ENCODE data around the gene STX2.
A peak's percentile ranks its signal among the peaks of the same experiment; 100 is the strongest.
"Not testable (repeated sequence)": the region's sequence is repeated elsewhere in the genome, so short reads cannot be mapped to it uniquely, and the experiment has no call there.

STX2 gene

DNA sequence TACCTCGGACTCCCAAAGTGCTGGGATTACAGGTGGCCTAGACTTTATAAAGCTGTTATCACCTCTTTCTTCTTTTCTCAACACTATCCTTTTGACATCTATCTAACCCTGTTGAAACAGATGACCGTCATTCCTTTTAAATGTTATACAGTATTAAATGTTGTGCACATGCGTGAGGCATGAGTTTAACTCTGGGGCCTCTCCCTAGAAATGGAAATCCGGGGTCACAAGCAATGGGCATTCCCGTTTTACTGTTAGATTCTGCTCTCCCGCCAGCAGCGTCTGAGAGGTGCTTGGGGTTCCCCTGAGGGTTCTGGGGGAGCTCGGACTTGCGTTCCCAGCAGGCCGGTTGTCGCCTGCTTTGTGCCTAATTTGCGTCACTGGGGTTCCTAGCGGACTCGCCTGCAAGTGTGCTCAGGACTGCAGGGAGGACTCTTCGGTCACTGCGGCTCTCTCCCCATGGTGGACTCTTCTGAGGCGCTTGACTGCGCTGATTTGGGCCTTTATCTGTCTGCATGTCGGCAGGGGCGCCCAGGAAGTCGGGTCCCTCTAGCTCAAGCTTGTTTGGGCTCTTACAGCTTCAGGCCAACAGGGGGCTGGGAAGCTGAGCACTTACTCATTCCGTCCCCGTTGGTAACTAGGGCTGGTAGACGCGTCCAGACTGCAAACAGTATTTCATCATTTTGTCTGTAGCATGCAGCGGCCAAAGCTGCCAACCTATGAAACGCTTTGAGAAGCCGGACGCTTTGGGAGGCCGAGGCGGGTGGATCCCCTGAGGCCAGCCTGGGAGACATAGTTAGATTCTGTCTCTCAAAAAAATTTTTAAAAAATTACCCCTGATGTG lies 31.6 kb upstream of the STX2 start:
- H3K4me3 ChIP-seq (ENCODE audit: insufficient read depth, low read depth, low read length, poor library complexity, severe bottlenecking): no peak overlapping the region
- H3K4me1 ChIP-seq (ENCODE audit: control insufficient read depth, insufficient read depth, low read length, poor library complexity, severe bottlenecking): peaks cover 40% of the 10 kb centered on the region

DNA sequence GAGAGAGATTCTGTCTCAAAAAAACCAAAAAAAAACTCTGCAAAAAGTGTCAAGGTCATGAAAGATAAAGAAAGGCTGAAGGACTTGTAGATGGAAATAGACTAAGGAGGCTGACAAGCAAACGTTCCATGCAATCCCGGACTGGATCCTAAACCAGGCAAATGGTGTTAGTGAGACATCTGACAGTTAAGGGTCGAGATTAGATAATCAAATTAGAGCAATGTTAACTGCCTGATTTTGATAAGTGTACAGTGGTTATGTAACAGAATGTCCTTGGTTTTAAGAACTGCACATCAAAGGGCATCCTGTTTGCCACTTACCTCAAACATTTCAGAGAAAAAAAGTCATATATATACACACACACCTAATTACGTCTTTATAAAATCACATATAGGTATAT lies 29.4 kb upstream of the STX2 start:
- no peak overlapping the region for H3K4me3 ChIP-seq (ENCODE audit: insufficient read depth, low read depth, low read length, poor library complexity, severe bottlenecking)
- peak overlapping the region; percentile 51 for H3K27ac ChIP-seq (ENCODE audit: insufficient read depth, low read length, poor library complexity, severe bottlenecking)
- H3K27me3 ChIP-seq (replicated peaks; ENCODE audit: control insufficient read depth, insufficient read depth, low read length, poor library complexity, severe bottlenecking): no peaks in the 10 kb centered on the region
- no peaks in the 10 kb centered on the region for H3K9me3 ChIP-seq (ENCODE audit: control insufficient read depth, low read length)
- peaks cover 32% of the 10 kb centered on the region for H3K4me1 ChIP-seq (ENCODE audit: control insufficient read depth, insufficient read depth, low read length, poor library complexity, severe bottlenecking)
- no peaks in the 10 kb centered on the region for H3K36me3 ChIP-seq (ENCODE audit: control insufficient read depth, insufficient read depth, low read length)
- DNase-seq: no peak

More for the DNA sequence above, 31.6 kb upstream of the STX2 start:
- peaks cover 18% of the 10 kb centered on the region for H3K36me3 ChIP-seq (ENCODE audit: control insufficient read depth, insufficient read depth, low read length)
- no peaks in the 10 kb centered on the region for H3K27me3 ChIP-seq (replicated peaks; ENCODE audit: control insufficient read depth, insufficient read depth, low read length, poor library complexity, severe bottlenecking)
- H3K27ac ChIP-seq (ENCODE audit: insufficient read depth, low read length, poor library complexity, severe bottlenecking): peak overlapping the region; percentile 72
- peak; percentile 43 to 60 (median 44) for DNase-seq
- H3K9me3 ChIP-seq (ENCODE audit: control insufficient read depth, low read length): no peaks in the 10 kb centered on the region

DNA sequence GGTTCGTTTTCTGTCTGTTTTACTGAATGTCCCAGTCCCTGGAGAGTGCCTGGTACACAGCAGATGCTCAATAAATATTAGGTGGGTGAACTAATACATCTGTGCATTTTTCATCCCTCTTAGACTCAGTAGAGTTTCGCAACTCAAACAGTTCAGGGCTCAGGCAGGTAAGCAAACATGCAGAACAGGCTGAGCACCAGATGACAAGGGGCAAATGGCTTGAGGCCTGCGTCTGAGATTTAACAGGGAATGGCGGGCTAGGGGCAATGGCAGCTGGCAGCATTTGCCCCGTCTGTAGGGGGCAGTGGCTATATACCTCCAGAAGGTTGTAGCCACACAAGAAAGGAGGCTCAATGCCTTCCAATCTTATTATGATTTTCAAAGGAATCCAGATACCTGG lies 24.2 kb upstream of the STX2 start:
- no peak for DNase-seq
- H3K27me3 ChIP-seq (replicated peaks; ENCODE audit: control insufficient read depth, insufficient read depth, low read length, poor library complexity, severe bottlenecking): no peaks in the 10 kb centered on the region
- peaks cover 8% of the 10 kb centered on the region for H3K4me1 ChIP-seq (ENCODE audit: control insufficient read depth, insufficient read depth, low read length, poor library complexity, severe bottlenecking)
- H3K36me3 ChIP-seq (ENCODE audit: control insufficient read depth, insufficient read depth, low read length): no peaks in the 10 kb centered on the region
- no peak overlapping the region for H3K4me3 ChIP-seq (ENCODE audit: insufficient read depth, low read depth, low read length, poor library complexity, severe bottlenecking)
- H3K27ac ChIP-seq (ENCODE audit: insufficient read depth, low read length, poor library complexity, severe bottlenecking): no peak overlapping the region
- H3K9me3 ChIP-seq (ENCODE audit: control insufficient read depth, low read length): no peaks in the 10 kb centered on the region

DNA sequence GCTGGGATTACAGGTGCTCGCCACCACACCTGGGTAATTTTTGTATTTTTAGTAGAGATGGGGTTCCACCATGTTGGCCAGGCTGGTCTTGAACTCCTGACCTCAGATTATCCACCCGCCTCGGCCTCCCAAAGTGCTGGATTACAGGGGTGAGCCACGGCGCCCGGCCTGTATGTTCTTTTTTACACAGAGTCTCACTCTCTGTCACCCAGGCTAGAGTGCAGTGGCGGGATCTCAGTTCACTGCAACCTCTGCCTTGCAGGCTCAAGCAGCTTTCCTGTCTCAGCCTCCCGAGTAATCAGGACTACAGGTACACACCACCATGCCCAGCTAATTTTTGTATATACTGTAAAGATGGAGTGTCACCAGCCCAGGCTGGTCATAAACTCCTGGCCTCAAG lies 23.7 kb upstream of the STX2 start:
- not testable (repeated sequence) for H3K9me3 ChIP-seq (ENCODE audit: control insufficient read depth, low read length); H3K27ac ChIP-seq (ENCODE audit: insufficient read depth, low read length, poor library complexity, severe bottlenecking); H3K4me3 ChIP-seq (ENCODE audit: insufficient read depth, low read depth, low read length, poor library complexity, severe bottlenecking); H3K27me3 ChIP-seq (replicated peaks; ENCODE audit: control insufficient read depth, insufficient read depth, low read length, poor library complexity, severe bottlenecking); H3K4me1 ChIP-seq (ENCODE audit: control insufficient read depth, insufficient read depth, low read length, poor library complexity, severe bottlenecking); H3K36me3 ChIP-seq (ENCODE audit: control insufficient read depth, insufficient read depth, low read length); DNase-seq

DNA sequence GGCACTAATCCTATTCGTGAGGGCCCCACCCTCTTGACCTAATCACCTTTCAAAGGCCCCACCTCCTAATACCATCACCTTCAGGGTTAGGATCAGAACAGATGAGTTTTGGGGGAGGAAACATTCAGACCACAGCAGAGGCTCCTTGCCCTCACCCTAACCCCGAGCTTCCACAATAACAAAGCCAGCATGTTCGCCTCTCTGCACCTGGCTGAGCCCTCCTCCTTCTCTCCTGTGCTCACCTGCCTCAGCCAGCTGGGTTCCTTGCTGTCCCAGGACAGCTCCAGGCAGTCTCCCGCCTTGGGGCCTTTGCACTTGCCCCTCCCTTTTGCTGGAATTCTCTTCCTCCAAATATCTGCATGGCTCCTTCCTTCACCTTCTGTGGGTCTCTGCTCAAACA lies 23.1 kb upstream of the STX2 start:
- Histone ChIP-seq H3K4me1 (ENCODE audit: control insufficient read depth, insufficient read depth, low read length, poor library complexity, severe bottlenecking) (no peaks in the 10 kb centered on the region), H3K27me3 (replicated peaks; ENCODE audit: control insufficient read depth, insufficient read depth, low read length, poor library complexity, severe bottlenecking) (no peaks in the 10 kb centered on the region), H3K9me3 (ENCODE audit: control insufficient read depth, low read length) (no peaks in the 10 kb centered on the region), H3K36me3 (ENCODE audit: control insufficient read depth, insufficient read depth, low read length) (no peaks in the 10 kb centered on the region), H3K27ac (ENCODE audit: insufficient read depth, low read length, poor library complexity, severe bottlenecking) (no peak overlapping the region), H3K4me3 (ENCODE audit: insufficient read depth, low read depth, low read length, poor library complexity, severe bottlenecking) (no peak overlapping the region)
- no peak for DNase-seq

DNA sequence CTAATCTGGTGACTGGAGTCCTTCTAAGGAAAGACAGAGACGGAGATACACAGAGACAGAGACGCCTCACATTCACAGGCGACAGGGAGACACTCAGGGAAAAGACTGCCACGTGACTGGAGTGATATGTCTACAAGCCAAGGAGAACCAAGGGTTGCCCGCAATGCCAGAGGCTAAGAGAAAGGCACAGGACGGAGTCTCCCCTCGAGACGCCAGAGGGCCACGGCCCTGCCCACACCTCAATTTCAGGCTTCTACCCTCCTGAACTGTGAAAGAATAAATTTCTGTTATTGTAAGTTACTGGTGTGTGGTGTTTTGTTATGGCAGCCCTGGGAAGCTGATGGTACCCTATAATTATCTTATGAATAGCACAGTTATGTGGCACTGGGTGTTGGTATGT lies 21.3 kb upstream of the STX2 start:
- Histone ChIP-seq H3K36me3 (ENCODE audit: control insufficient read depth, insufficient read depth, low read length) (no peaks in the 10 kb centered on the region), H3K4me1 (ENCODE audit: control insufficient read depth, insufficient read depth, low read length, poor library complexity, severe bottlenecking) (no peaks in the 10 kb centered on the region), H3K27ac (ENCODE audit: insufficient read depth, low read length, poor library complexity, severe bottlenecking) (no peak overlapping the region), H3K4me3 (ENCODE audit: insufficient read depth, low read depth, low read length, poor library complexity, severe bottlenecking) (no peak overlapping the region), H3K27me3 (replicated peaks; ENCODE audit: control insufficient read depth, insufficient read depth, low read length, poor library complexity, severe bottlenecking) (no peaks in the 10 kb centered on the region), H3K9me3 (ENCODE audit: control insufficient read depth, low read length) (no peaks in the 10 kb centered on the region)
- no peak for DNase-seq

DNA sequence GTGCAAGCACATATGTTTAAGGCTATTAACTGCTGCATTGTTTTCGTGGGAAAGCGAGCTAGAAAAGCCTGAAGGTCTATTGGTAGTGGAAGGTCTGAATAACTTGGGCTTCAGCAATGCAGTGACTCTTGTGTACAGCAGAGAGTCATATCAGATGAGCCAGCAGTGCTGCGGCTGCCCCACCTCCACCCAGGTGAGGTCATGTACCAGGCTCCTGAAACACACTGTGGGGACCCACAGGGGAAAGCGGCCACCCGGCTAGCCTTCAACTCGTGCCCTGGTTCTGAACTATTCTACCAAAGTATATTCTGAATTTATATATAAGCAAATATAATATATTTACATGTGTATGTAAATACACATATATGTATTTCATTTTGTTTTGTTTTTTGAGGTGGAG lies 20.1 kb upstream of the STX2 start:
- no peaks in the 10 kb centered on the region for H3K36me3 ChIP-seq (ENCODE audit: control insufficient read depth, insufficient read depth, low read length)
- no peaks in the 10 kb centered on the region for H3K27me3 ChIP-seq (replicated peaks; ENCODE audit: control insufficient read depth, insufficient read depth, low read length, poor library complexity, severe bottlenecking)
- H3K4me1 ChIP-seq (ENCODE audit: control insufficient read depth, insufficient read depth, low read length, poor library complexity, severe bottlenecking): no peaks in the 10 kb centered on the region
- no peaks in the 10 kb centered on the region for H3K9me3 ChIP-seq (ENCODE audit: control insufficient read depth, low read length)
- no peak for DNase-seq
- H3K27ac ChIP-seq (ENCODE audit: insufficient read depth, low read length, poor library complexity, severe bottlenecking): no peak overlapping the region
- no peak overlapping the region for H3K4me3 ChIP-seq (ENCODE audit: insufficient read depth, low read depth, low read length, poor library complexity, severe bottlenecking)

DNA sequence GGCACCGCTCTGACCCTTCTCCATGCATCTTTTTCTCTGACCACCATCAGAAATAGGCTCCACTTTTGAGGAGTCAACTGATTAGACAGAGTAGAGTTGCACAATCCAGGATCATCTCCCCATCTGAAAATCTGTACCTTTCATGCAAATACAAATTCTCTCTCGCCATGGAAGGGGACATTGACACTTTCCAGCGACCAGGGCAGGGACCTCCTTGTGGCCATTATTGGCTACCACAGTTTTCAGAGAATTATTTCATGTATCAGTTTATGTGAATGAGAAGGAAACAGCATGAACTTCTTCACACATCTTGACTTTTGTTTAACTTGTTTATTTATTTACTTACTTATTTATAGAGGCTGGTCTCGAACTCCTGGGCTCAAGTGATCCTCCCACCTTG lies 19.0 kb upstream of the STX2 start:
- no peak overlapping the region for H3K4me3 ChIP-seq (ENCODE audit: insufficient read depth, low read depth, low read length, poor library complexity, severe bottlenecking)
- H3K27ac ChIP-seq (ENCODE audit: insufficient read depth, low read length, poor library complexity, severe bottlenecking): no peak overlapping the region
- H3K9me3 ChIP-seq (ENCODE audit: control insufficient read depth, low read length): no peaks in the 10 kb centered on the region
- no peaks in the 10 kb centered on the region for H3K4me1 ChIP-seq (ENCODE audit: control insufficient read depth, insufficient read depth, low read length, poor library complexity, severe bottlenecking)
- no peaks in the 10 kb centered on the region for H3K36me3 ChIP-seq (ENCODE audit: control insufficient read depth, insufficient read depth, low read length)
- no peak for DNase-seq
- no peaks in the 10 kb centered on the region for H3K27me3 ChIP-seq (replicated peaks; ENCODE audit: control insufficient read depth, insufficient read depth, low read length, poor library complexity, severe bottlenecking)

DNA sequence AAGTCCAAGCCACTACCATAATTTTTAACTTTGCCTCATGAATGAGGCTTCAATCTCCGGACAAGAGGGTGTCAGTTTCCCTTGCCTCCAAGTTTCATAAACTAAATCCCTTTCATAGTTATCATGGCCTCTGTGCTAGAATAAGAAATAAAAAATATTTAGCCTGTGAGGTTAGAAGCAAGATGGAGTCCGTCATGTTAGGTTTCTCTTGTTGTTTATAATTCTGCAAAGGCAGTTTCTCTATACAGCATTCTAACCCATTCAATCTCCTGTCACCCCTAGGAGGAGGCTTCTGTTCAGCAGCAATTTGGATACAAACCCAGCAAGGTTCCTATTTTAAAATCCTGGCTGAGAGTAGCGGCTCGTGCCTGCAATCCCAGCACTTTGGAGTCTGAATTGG lies 17.0 kb upstream of the STX2 start:
- H3K36me3 ChIP-seq (ENCODE audit: control insufficient read depth, insufficient read depth, low read length): no peaks in the 10 kb centered on the region
- no peaks in the 10 kb centered on the region for H3K9me3 ChIP-seq (ENCODE audit: control insufficient read depth, low read length)
- no peak overlapping the region for H3K4me3 ChIP-seq (ENCODE audit: insufficient read depth, low read depth, low read length, poor library complexity, severe bottlenecking)
- no peak overlapping the region for H3K27ac ChIP-seq (ENCODE audit: insufficient read depth, low read length, poor library complexity, severe bottlenecking)
- no peaks in the 10 kb centered on the region for H3K4me1 ChIP-seq (ENCODE audit: control insufficient read depth, insufficient read depth, low read length, poor library complexity, severe bottlenecking)
- no peaks in the 10 kb centered on the region for H3K27me3 ChIP-seq (replicated peaks; ENCODE audit: control insufficient read depth, insufficient read depth, low read length, poor library complexity, severe bottlenecking)
- DNase-seq: no peak

DNA sequence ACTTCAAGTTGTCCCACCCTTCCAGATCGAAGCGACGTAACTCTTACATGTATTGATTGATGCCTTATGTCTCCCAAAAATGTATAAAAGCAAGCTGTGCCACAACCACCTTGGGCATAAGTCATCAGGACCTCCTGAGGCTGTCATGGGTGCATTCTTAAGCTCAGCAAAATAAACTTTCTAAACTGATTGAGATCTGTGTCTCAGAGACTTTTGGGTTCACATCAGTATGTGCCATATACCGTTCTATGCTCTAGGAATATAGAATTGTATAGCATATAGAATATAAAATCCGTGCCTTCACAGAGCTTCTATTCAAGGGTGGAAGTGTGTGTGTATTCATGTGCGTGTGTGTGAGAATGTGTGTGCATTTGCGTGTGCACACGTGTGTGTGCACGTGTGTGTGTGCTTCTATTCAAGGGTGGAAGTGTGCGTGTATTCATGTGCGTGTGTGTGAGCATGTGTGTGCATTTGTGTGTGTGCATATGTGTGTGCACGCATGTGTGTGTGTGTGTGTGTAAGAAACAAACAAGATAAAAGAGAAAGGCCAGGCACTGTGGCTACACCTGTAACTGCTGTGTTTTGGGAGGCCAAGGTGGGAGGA lies 11.5 kb upstream of the STX2 start:
- H3K4me3 ChIP-seq (ENCODE audit: insufficient read depth, low read depth, low read length, poor library complexity, severe bottlenecking): no peak overlapping the region
- H3K9me3 ChIP-seq (ENCODE audit: control insufficient read depth, low read length): no peaks in the 10 kb centered on the region
- H3K27ac ChIP-seq (ENCODE audit: insufficient read depth, low read length, poor library complexity, severe bottlenecking): no peak overlapping the region
- DNase-seq: no peak
- no peaks in the 10 kb centered on the region for H3K36me3 ChIP-seq (ENCODE audit: control insufficient read depth, insufficient read depth, low read length)
- no peaks in the 10 kb centered on the region for H3K4me1 ChIP-seq (ENCODE audit: control insufficient read depth, insufficient read depth, low read length, poor library complexity, severe bottlenecking)
- no peaks in the 10 kb centered on the region for H3K27me3 ChIP-seq (replicated peaks; ENCODE audit: control insufficient read depth, insufficient read depth, low read length, poor library complexity, severe bottlenecking)
